HEK293 (cell line): ENCODE measurements around the gene CASP10.

Source experiments
- CTCF ChIA-PET: fragments of 350-600 bp; formaldehyde crosslinking; extraction: SDS; loops from one replicate; lab custom pipeline; 2021; ENCODE audit warnings: antibody characterized with exemption; lab: Yijun Ruan, JAX
- POLR2A ChIA-PET: fragments of 300-600 bp; formaldehyde crosslinking; extraction: SDS; loops from one replicate; lab custom pipeline; 2020; ENCODE audit warnings: antibody characterized with exemption, inconsistent platforms; lab: Yijun Ruan, JAX
- H3K27ac ChIP-seq: fragments of 200-500 bp; sonication (Bioruptor generic); 2 replicates; pipeline ENCODE4 v1.5.1; 2014; ENCODE audit warnings: low read depth, low read length, control low read depth, inconsistent platforms; ENCODE audit errors: extremely low read depth
- H3K36me3 ChIP-seq, 2 experiments: fragments of 200-500 bp in 1 of 2; sonication (Bioruptor generic) in 1 of 2; 1 replicate in 1 of 2; 2 replicates in 1 of 2; pipeline ENCODE4 v1.5.1; 2014 to 2017; ENCODE audit warnings: inconsistent platforms in 2 of 2, low read length in 2 of 2; ENCODE audit not compliant: control insufficient read depth in 2 of 2, insufficient read depth in 1 of 2
- H3K4me1 ChIP-seq: fragments of 200-500 bp; sonication (Bioruptor generic); 2 replicates; pipeline ENCODE4 v1.5.1; 2014; ENCODE audit warnings: mild to moderate bottlenecking, low read length, inconsistent platforms; ENCODE audit not compliant: control insufficient read depth, insufficient read depth
- H3K4me3 ChIP-seq: 2 replicates; pipeline ENCODE4 v1.5.1; 2011; ENCODE audit warnings: low read depth, mild to moderate bottlenecking, control low read depth, low read length, moderate library complexity
- H3K9me3 ChIP-seq: fragments of 200-500 bp; sonication (Bioruptor generic); 2 replicates; pipeline ENCODE4 v1.5.1; 2014; ENCODE audit warnings: low read depth, low read length, inconsistent platforms; ENCODE audit not compliant: control insufficient read depth, insufficient read depth
- ATF2 ChIP-seq: fragments of 450-650 bp; formaldehyde crosslinking; IDR thresholded peaks from 2 replicates; pipeline ENCODE4 v1.5.1; 2016; ENCODE audit warnings: missing biosample characterization, missing genetic modification characterization, low read depth
- MEIS1 ChIP-seq: sonication (generic); formaldehyde crosslinking; IDR thresholded peaks from 2 replicates; pipeline ENCODE4 v1.8.1; 2022; ENCODE audit warnings: missing genetic modification reagents, mild to moderate bottlenecking, borderline replicate concordance
- MZF1 ChIP-seq: fragments of 450-650 bp; formaldehyde crosslinking; IDR thresholded peaks from 2 replicates; pipeline ENCODE4 v1.5.1; 2017; ENCODE audit warnings: missing biosample characterization, missing genetic modification characterization, borderline replicate concordance
- SALL2 ChIP-seq: fragments of 450-650 bp; formaldehyde crosslinking; IDR thresholded peaks from 2 replicates; pipeline ENCODE4 v1.5.0; 2017; ENCODE audit warnings: missing biosample characterization, mild to moderate bottlenecking, missing genetic modification characterization, borderline replicate concordance
- SCRT2 ChIP-seq: fragments of 450-650 bp; formaldehyde crosslinking; IDR thresholded peaks from 2 replicates; pipeline ENCODE4 v1.5.1; 2016; ENCODE audit warnings: missing biosample characterization, missing genetic modification characterization
- SP7 ChIP-seq: fragments of 450-650 bp; formaldehyde crosslinking; IDR thresholded peaks from 2 replicates; pipeline ENCODE4 v1.5.1; 2016; ENCODE audit warnings: missing biosample characterization, missing genetic modification characterization
- YY2 ChIP-seq: fragments of 450-650 bp; formaldehyde crosslinking; IDR thresholded peaks from 2 replicates; pipeline ENCODE4 v1.5.1; 2016; ENCODE audit warnings: missing biosample characterization, missing genetic modification characterization
- ZBTB11 ChIP-seq: fragments of 450-650 bp; formaldehyde crosslinking; conservative IDR thresholded peaks from 2 replicates; pipeline ENCODE4 v1.5.1; 2016; ENCODE audit warnings: low read depth, missing biosample characterization, missing genetic modification characterization
- ZBTB20 ChIP-seq: fragments of 450-650 bp; formaldehyde crosslinking; IDR thresholded peaks from 2 replicates; pipeline ENCODE4 v1.5.1; 2016; ENCODE audit warnings: missing biosample characterization, missing genetic modification characterization
- ZBTB21 ChIP-seq: fragments of 450-650 bp; formaldehyde crosslinking; IDR thresholded peaks from 2 replicates; pipeline ENCODE4 v1.5.1; 2017; ENCODE audit warnings: missing biosample characterization, missing genetic modification characterization
- ZBTB48 ChIP-seq: fragments of 450-650 bp; formaldehyde crosslinking; IDR thresholded peaks from 2 replicates; pipeline ENCODE4 v1.5.1; 2016; ENCODE audit warnings: missing biosample characterization, missing genetic modification characterization
- ZBTB49 ChIP-seq: fragments of 450-650 bp; formaldehyde crosslinking; IDR thresholded peaks from 2 replicates; pipeline ENCODE4 v1.5.1; 2016; ENCODE audit warnings: missing biosample characterization, missing genetic modification characterization, low read depth
- ZBTB6 ChIP-seq: fragments of 450-650 bp; formaldehyde crosslinking; IDR thresholded peaks from 2 replicates; pipeline ENCODE4 v1.5.1; 2017; ENCODE audit warnings: missing biosample characterization, missing genetic modification characterization
- ZEB2 ChIP-seq: fragments of 450-650 bp; formaldehyde crosslinking; IDR thresholded peaks from 2 replicates; pipeline ENCODE4 v1.5.1; 2016; ENCODE audit warnings: missing biosample characterization, missing genetic modification characterization
- ZNF366 ChIP-seq: fragments of 450-650 bp; formaldehyde crosslinking; conservative IDR thresholded peaks from 2 replicates; pipeline ENCODE4 v1.5.1; 2016; ENCODE audit warnings: missing biosample characterization, missing genetic modification characterization
- ZNF423 ChIP-seq: fragments of 450-650 bp; formaldehyde crosslinking; IDR thresholded peaks from 2 replicates; pipeline ENCODE4 v1.5.1; 2016; ENCODE audit warnings: missing biosample characterization, missing genetic modification characterization
- ZNF48 ChIP-seq: fragments of 450-650 bp; formaldehyde crosslinking; IDR thresholded peaks from 2 replicates; pipeline ENCODE4 v1.5.1; 2016; ENCODE audit warnings: missing biosample characterization, missing genetic modification characterization
- ZNF639 ChIP-seq: fragments of 450-650 bp; formaldehyde crosslinking; IDR thresholded peaks from 2 replicates; pipeline ENCODE4 v1.5.1; 2016; ENCODE audit warnings: missing biosample characterization, missing genetic modification characterization
- ZNF660 ChIP-seq: fragments of 450-650 bp; IDR thresholded peaks from 2 replicates; pipeline ENCODE4 v1.5.1; 2018; ENCODE audit warnings: missing biosample characterization, mild to moderate bottlenecking, missing genetic modification characterization
- TF ChIP-seq, protein P1 (sequence below): IDR thresholded peaks from 2 replicates; pipeline ENCODE4 v1.6.1; 2011; ENCODE audit warnings: mild to moderate bottlenecking, low read depth, low read length, borderline replicate concordance
- TF ChIP-seq, protein P2 (sequence below): fragments of 450-650 bp; formaldehyde crosslinking; IDR thresholded peaks from 2 replicates; pipeline ENCODE4 v1.5.1; 2017; ENCODE audit warnings: missing biosample characterization, missing genetic modification characterization

Gene CASP10, protein sequence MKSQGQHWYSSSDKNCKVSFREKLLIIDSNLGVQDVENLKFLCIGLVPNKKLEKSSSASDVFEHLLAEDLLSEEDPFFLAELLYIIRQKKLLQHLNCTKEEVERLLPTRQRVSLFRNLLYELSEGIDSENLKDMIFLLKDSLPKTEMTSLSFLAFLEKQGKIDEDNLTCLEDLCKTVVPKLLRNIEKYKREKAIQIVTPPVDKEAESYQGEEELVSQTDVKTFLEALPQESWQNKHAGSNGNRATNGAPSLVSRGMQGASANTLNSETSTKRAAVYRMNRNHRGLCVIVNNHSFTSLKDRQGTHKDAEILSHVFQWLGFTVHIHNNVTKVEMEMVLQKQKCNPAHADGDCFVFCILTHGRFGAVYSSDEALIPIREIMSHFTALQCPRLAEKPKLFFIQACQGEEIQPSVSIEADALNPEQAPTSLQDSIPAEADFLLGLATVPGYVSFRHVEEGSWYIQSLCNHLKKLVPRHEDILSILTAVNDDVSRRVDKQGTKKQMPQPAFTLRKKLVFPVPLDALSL

DNA sequence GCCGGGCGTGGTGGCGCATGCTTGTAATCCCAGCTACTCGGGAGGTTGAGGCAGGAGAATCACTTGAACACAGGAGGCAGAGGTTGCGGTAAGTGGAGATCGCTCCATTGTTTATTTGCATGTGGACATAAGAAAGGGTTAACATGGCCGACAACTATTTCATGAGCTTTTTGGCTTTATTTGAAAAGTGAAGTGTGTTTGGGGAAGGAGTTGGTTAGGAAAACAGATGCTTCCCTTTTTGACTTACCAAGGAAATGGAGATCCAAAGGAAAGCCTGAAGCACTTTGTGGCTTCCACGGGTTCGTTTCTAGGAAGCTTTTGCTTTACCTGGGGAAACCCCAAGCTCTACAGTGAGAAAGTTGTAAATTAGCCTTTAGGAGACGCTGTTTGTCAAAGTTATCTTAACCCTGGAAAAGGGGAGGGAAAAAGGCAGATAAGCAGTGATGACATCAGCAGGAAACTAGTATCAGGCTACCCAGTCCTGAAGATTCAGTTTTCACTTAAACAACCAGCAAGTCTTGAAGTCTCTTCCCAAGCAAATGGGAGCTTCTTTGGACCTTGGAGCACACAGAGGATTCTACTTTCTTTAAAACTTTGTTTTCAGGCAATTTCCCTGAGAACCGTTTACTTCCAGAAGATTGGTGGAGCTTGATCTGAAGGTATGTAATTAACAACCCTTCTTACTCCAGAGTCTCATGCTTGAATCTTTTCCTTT is at the start of gene CASP10:
TSS of gene CASP10 (plus strand) at position 492 of the 715 bp plus-strand sequence. CDS start 2,637 bp downstream, outside the sequence.
- Histone ChIP-seq H3K9me3 (no peaks in the 10 kb centered on the region), H3K4me1 (no peaks in the 10 kb centered on the region), H3K36me3 (peaks cover 0 to 19% of the 10 kb centered on the region in 2 experiments; a peak in 1 of 3 replicates), H3K4me3 (peak within 1 kb of the TSS; percentile 42), H3K27ac (no peak within 1 kb of the TSS)
- ChIA-PET POLR2A (interaction anchor here (0.8 to 2.4 kb wide), 5 partner anchors 11 to 598 kb away, joined by 3 to 13 read pairs (median 3); partner anchors contain the start of genes ALS2, CLK1, NIF3L1 and PPIL3), CTCF (interaction anchor here (0.5 to 3.1 kb wide), 27 partner anchors 10 to 386 kb away, joined by 3 to 53 read pairs (median 3); no protein-coding TSS in a partner anchor)
- TF ChIP-seq ZNF366 (tag by site-specific recombination), result peak; percentile 57; the same call in 1 of the 2 replicates
- no peak for TF ChIP-seq ZNF48 (tag by site-specific recombination)
- TF ChIP-seq ZBTB6 (tag by site-specific recombination), result no peak
- TF ChIP-seq ZNF423 (tag by site-specific recombination), result no peak
- TF ChIP-seq ZBTB11 (tag by site-specific recombination), result no peak
- TF ChIP-seq, protein P1, sequence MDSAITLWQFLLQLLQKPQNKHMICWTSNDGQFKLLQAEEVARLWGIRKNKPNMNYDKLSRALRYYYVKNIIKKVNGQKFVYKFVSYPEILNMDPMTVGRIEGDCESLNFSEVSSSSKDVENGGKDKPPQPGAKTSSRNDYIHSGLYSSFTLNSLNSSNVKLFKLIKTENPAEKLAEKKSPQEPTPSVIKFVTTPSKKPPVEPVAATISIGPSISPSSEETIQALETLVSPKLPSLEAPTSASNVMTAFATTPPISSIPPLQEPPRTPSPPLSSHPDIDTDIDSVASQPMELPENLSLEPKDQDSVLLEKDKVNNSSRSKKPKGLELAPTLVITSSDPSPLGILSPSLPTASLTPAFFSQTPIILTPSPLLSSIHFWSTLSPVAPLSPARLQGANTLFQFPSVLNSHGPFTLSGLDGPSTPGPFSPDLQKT, result no peak
- TF ChIP-seq SCRT2 (tag by site-specific recombination), result no peak
- TF ChIP-seq, protein P2, sequence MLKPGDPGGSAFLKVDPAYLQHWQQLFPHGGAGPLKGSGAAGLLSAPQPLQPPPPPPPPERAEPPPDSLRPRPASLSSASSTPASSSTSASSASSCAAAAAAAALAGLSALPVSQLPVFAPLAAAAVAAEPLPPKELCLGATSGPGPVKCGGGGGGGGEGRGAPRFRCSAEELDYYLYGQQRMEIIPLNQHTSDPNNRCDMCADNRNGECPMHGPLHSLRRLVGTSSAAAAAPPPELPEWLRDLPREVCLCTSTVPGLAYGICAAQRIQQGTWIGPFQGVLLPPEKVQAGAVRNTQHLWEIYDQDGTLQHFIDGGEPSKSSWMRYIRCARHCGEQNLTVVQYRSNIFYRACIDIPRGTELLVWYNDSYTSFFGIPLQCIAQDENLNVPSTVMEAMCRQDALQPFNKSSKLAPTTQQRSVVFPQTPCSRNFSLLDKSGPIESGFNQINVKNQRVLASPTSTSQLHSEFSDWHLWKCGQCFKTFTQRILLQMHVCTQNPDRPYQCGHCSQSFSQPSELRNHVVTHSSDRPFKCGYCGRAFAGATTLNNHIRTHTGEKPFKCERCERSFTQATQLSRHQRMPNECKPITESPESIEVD (tag by site-specific recombination), result 0 out of 2 replicates have a peak, but pooled peaks have one; percentile 32
- peak; percentile 47; the same call in 1 of the 2 replicates for TF ChIP-seq MZF1 (tag by site-specific recombination)
- no peak for TF ChIP-seq SALL2 (tag by site-specific recombination)
- TF ChIP-seq ZNF660 (tag by site-specific recombination), result peak; percentile 24; the same call in 1 of the 2 replicates
- TF ChIP-seq ZBTB20 (tag by site-specific recombination), result 0 out of 2 replicates have a peak, but pooled peaks have one; percentile 22
- TF ChIP-seq ZBTB49, result no peak
- TF ChIP-seq SP7 (tag by site-specific recombination), result peak; percentile 72
- TF ChIP-seq ZBTB48 (tag by site-specific recombination), result no peak
- TF ChIP-seq ZEB2 (tag by site-specific recombination), result peak; percentile 38; the same call in 1 of the 2 replicates
- TF ChIP-seq ATF2, result peak; percentile 66
- TF ChIP-seq ZNF639 (tag by site-specific recombination), result no peak
- TF ChIP-seq MEIS1 (CRISPR knock-in tag), result no peak
- TF ChIP-seq ZBTB21 (tag by site-specific recombination), result 0 out of 2 replicates have a peak, but pooled peaks have one; percentile 44
- TF ChIP-seq YY2 (tag by site-specific recombination), result no peak
